GM12874 (cell line): ENCODE data around the gene CIAPIN1.

Experiments used
- CTCF ChIP-seq: IDR thresholded peaks from 2 replicates; pipeline ENCODE4 v1.5.1; 2011; ENCODE audit warnings: low read depth, mild to moderate bottlenecking, control low read depth, low read length, moderate library complexity; ENCODE audit not compliant: insufficient read depth

Gene CIAPIN1

GRCh38 chr16:57473906-57474305, 26.7 kb upstream of the CIAPIN1 start:
- no peak for TF ChIP-seq CTCF

GRCh38 chr16:57473176-57473840, 26.1 kb upstream of the CIAPIN1 start:
- no peak for TF ChIP-seq CTCF

- TF ChIP-seq CTCF = no peak
Measured at GRCh38 chr16:57472665-57473060, 25.5 kb upstream of the CIAPIN1 start.

GRCh38 chr16:57471852-57472664, 24.9 kb upstream of the CIAPIN1 start:
- TF ChIP-seq CTCF = no peak

GRCh38 chr16:57471209-57471608, 24.0 kb upstream of the CIAPIN1 start:
- no peak for TF ChIP-seq CTCF

- no peak for TF ChIP-seq CTCF
Measured at GRCh38 chr16:57470711-57471110, 23.5 kb upstream of the CIAPIN1 start.

GRCh38 chr16:57469917-57470470, 22.8 kb upstream of the CIAPIN1 start:
- TF ChIP-seq CTCF = no peak
